SK-N-SH treated with all-trans-retinoic acid at 6 μM for 48 hours (cell line): ENCODE measurements around the gene TFIP11.

ENCODE experiments used
- ATAC-seq: fragments of 200-7000 bp; cut with Tn5 transposase; 3 replicates; pipeline ENCODE4 v1.9.1; 2020; ENCODE audit warnings: mild to moderate bottlenecking, moderate library complexity
- ARNTL ChIP-seq: fragments of 450-650 bp; formaldehyde crosslinking; IDR thresholded peaks from 2 replicates; pipeline ENCODE4 v1.5.0; 2020; ENCODE audit warnings: low read depth, mild to moderate bottlenecking, moderate library complexity, borderline replicate concordance
- BACH2 ChIP-seq: fragments of 250-450 bp; sonication (Bioruptor Pico); IDR thresholded peaks from 2 replicates; pipeline ENCODE4 v1.9.0; 2021; ENCODE audit warnings: mild to moderate bottlenecking, borderline replicate concordance
- CREB5 ChIP-seq: fragments of 250-450 bp; sonication (Bioruptor Pico); IDR thresholded peaks from 2 replicates; pipeline ENCODE4 v1.5.1; 2020; ENCODE audit warnings: low read depth, mild to moderate bottlenecking, moderate library complexity
- CSDC2 ChIP-seq: fragments of 250-450 bp; sonication (Bioruptor Pico); IDR thresholded peaks from 2 replicates; pipeline ENCODE4 v1.5.0; 2020; ENCODE audit warnings: mild to moderate bottlenecking, moderate library complexity
- ESRRG ChIP-seq: fragments of 250-450 bp; sonication (Bioruptor Pico); IDR thresholded peaks from 2 replicates; pipeline ENCODE4 v1.6.1; 2021; ENCODE audit warnings: mild to moderate bottlenecking
- GLIS3 ChIP-seq: fragments of 250-450 bp; sonication (Bioruptor Pico); IDR thresholded peaks from 2 replicates; pipeline ENCODE4 v1.5.0; 2020; ENCODE audit warnings: mild to moderate bottlenecking, moderate library complexity
- ISL1 ChIP-seq: fragments of 250-450 bp; sonication (Bioruptor Pico); IDR thresholded peaks from 2 replicates; pipeline ENCODE4 v2.1.2; 2022; ENCODE audit warnings: mild to moderate bottlenecking, moderate library complexity
- OSR1 ChIP-seq: fragments of 250-450 bp; sonication (Bioruptor Pico); IDR thresholded peaks from 2 replicates; pipeline ENCODE4 v1.8.0; 2022; ENCODE audit warnings: moderate library complexity, mild to moderate bottlenecking, inconsistent platforms
- RARB ChIP-seq: fragments of 250-450 bp; sonication (Bioruptor Pico); IDR thresholded peaks from 2 replicates; pipeline ENCODE4 v1.8.0; 2021; ENCODE audit warnings: mild to moderate bottlenecking, moderate library complexity
- TOX ChIP-seq: fragments of 250-450 bp; sonication (Bioruptor Pico); IDR thresholded peaks from 2 replicates; pipeline ENCODE4 v1.8.0; 2021; ENCODE audit warnings: mild to moderate bottlenecking, moderate library complexity, borderline replicate concordance
- ZC3H10 ChIP-seq: fragments of 250-450 bp; sonication (Bioruptor Pico); IDR thresholded peaks from 2 replicates; pipeline ENCODE4 v1.5.1; 2021; ENCODE audit warnings: mild to moderate bottlenecking, moderate library complexity
- ZFP3 ChIP-seq: fragments of 250-450 bp; sonication (Bioruptor Pico); IDR thresholded peaks from 2 replicates; pipeline ENCODE4 v1.5.0; 2020; ENCODE audit warnings: mild to moderate bottlenecking, moderate library complexity
- ZFP30 ChIP-seq: fragments of 450-650 bp; formaldehyde crosslinking; IDR thresholded peaks from 2 replicates; pipeline ENCODE4 v1.5.0; 2022; ENCODE audit warnings: mild to moderate bottlenecking, moderate library complexity
- ZNF565 ChIP-seq: fragments of 450-650 bp; formaldehyde crosslinking; conservative IDR thresholded peaks from 2 replicates; pipeline ENCODE4 v1.5.0; 2020; ENCODE audit warnings: low read depth, mild to moderate bottlenecking, moderate library complexity
- ZNF70 ChIP-seq: fragments of 450-650 bp; formaldehyde crosslinking; IDR thresholded peaks from 2 replicates; pipeline ENCODE4 v1.5.0; 2020; ENCODE audit warnings: mild to moderate bottlenecking, moderate library complexity
- ZNF8 ChIP-seq: fragments of 450-650 bp; formaldehyde crosslinking; IDR thresholded peaks from 2 replicates; pipeline ENCODE4 v1.5.0; 2020; ENCODE audit warnings: mild to moderate bottlenecking, moderate library complexity
- TF ChIP-seq, protein P1 (sequence below): fragments of 250-450 bp; sonication (Bioruptor Pico); IDR thresholded peaks from 2 replicates; pipeline ENCODE4 v1.5.0; 2020; ENCODE audit warnings: mild to moderate bottlenecking, moderate library complexity
- TF ChIP-seq, protein P2 (sequence below): fragments of 250-450 bp; sonication (Bioruptor Pico); IDR thresholded peaks from 2 replicates; pipeline ENCODE4 v1.8.0; 2020; ENCODE audit warnings: mild to moderate bottlenecking, moderate library complexity, borderline replicate concordance
- TF ChIP-seq, protein P3 (sequence below): fragments of 250-450 bp; sonication (Bioruptor Pico); IDR thresholded peaks from 2 replicates; pipeline ENCODE4 v1.5.1; 2021; ENCODE audit warnings: mild to moderate bottlenecking, moderate library complexity

TFIP11 gene

DNA sequence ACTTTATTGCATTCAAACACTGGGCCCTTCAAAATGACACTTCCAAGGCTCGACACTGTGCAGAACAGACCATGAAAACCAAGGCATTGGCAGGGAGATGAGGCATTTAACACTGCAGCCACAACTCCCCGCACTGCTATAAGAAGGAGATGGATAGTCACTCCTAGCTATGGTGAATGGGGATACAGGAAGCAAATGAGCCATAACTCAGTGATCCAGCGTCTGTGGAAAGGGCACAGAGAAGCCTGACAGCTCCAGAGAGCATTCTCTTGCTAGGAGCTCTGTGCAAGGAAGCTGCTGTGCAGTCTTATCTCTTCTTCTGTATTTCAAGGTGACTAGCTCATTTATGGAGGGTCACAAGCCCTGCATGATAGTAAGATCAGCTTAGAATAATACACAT, 49.6 kb downstream of the TFIP11 start:
- no peak for ATAC-seq
- TF ChIP-seq GLIS3 (CRISPR knock-in tag) (no peak), RARB (CRISPR knock-in tag) (no peak), ISL1 (CRISPR knock-in tag) (no peak), ZFP3 (CRISPR knock-in tag) (no peak), TOX (CRISPR knock-in tag) (no peak), BACH2 (CRISPR knock-in tag) (no peak), OSR1 (CRISPR knock-in tag) (no peak), CSDC2 (CRISPR knock-in tag) (no peak), ZC3H10 (CRISPR knock-in tag) (no peak), ESRRG (CRISPR knock-in tag) (no peak), ZNF70 (no peak), ZFP30 (CRISPR knock-in tag) (no peak), CREB5 (CRISPR knock-in tag) (no peak), ARNTL (CRISPR knock-in tag) (no peak), ZNF8 (CRISPR knock-in tag) (no peak)
- TF ChIP-seq, protein P1, sequence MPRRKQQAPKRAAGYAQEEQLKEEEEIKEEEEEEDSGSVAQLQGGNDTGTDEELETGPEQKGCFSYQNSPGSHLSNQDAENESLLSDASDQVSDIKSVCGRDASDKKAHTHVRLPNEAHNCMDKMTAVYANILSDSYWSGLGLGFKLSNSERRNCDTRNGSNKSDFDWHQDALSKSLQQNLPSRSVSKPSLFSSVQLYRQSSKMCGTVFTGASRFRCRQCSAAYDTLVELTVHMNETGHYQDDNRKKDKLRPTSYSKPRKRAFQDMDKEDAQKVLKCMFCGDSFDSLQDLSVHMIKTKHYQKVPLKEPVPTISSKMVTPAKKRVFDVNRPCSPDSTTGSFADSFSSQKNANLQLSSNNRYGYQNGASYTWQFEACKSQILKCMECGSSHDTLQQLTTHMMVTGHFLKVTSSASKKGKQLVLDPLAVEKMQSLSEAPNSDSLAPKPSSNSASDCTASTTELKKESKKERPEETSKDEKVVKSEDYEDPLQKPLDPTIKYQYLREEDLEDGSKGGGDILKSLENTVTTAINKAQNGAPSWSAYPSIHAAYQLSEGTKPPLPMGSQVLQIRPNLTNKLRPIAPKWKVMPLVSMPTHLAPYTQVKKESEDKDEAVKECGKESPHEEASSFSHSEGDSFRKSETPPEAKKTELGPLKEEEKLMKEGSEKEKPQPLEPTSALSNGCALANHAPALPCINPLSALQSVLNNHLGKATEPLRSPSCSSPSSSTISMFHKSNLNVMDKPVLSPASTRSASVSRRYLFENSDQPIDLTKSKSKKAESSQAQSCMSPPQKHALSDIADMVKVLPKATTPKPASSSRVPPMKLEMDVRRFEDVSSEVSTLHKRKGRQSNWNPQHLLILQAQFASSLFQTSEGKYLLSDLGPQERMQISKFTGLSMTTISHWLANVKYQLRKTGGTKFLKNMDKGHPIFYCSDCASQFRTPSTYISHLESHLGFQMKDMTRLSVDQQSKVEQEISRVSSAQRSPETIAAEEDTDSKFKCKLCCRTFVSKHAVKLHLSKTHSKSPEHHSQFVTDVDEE (CRISPR knock-in tag) = no peak
- TF ChIP-seq, protein P2, sequence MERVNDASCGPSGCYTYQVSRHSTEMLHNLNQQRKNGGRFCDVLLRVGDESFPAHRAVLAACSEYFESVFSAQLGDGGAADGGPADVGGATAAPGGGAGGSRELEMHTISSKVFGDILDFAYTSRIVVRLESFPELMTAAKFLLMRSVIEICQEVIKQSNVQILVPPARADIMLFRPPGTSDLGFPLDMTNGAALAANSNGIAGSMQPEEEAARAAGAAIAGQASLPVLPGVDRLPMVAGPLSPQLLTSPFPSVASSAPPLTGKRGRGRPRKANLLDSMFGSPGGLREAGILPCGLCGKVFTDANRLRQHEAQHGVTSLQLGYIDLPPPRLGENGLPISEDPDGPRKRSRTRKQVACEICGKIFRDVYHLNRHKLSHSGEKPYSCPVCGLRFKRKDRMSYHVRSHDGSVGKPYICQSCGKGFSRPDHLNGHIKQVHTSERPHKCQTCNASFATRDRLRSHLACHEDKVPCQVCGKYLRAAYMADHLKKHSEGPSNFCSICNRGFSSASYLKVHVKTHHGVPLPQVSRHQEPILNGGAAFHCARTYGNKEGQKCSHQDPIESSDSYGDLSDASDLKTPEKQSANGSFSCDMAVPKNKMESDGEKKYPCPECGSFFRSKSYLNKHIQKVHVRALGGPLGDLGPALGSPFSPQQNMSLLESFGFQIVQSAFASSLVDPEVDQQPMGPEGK (CRISPR knock-in tag) = no peak
- TF ChIP-seq, protein P3, sequence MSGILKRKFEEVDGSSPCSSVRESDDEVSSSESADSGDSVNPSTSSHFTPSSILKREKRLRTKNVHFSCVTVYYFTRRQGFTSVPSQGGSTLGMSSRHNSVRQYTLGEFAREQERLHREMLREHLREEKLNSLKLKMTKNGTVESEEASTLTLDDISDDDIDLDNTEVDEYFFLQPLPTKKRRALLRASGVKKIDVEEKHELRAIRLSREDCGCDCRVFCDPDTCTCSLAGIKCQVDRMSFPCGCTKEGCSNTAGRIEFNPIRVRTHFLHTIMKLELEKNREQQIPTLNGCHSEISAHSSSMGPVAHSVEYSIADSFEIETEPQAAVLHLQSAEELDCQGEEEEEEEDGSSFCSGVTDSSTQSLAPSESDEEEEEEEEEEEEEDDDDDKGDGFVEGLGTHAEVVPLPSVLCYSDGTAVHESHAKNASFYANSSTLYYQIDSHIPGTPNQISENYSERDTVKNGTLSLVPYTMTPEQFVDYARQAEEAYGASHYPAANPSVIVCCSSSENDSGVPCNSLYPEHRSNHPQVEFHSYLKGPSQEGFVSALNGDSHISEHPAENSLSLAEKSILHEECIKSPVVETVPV (CRISPR knock-in tag) = no peak

DNA sequence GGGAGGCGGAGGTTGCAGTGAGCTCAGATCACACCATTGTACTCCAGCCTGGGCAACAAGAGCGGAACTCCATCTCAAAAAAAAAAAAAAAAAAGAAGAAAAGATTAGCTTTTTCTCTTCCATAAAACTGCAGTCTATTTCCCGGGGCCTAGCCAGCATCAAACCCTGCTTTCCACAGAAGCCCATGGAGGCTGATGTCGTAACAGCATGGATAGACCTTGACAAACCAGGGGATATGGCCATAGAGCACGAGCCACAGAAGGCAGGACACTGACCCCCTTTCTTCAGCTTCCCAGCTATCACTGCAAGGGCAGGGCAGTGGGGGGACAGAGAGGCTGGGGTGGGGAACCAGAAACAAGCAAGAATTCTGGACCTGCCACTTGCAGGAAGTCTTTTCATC, 50.2 kb downstream of the TFIP11 start:
- TF ChIP-seq ZC3H10 (CRISPR knock-in tag) (no peak), ZNF565 (CRISPR knock-in tag) (no peak), ISL1 (CRISPR knock-in tag) (no peak), BACH2 (CRISPR knock-in tag) (no peak), ESRRG (CRISPR knock-in tag) (no peak), ZNF8 (CRISPR knock-in tag) (no peak), GLIS3 (CRISPR knock-in tag) (no peak), OSR1 (CRISPR knock-in tag) (no peak)
- TF ChIP-seq, protein P2 (CRISPR knock-in tag) = no peak
- TF ChIP-seq, protein P3 (CRISPR knock-in tag) = no peak
- no peak for ATAC-seq
